ENCODE data around the gene ANKZF1.

ANKZF1 gene

GRCh38 chr2:219266232-219266631 is 36.6 kb downstream of the ANKZF1 start:
- no peak for DNase-seq

- DNase-seq = no peak
These were observed 37.3 kb downstream of the ANKZF1 start for GRCh38 chr2:219266886-219267285.

- no peak for DNase-seq
These were observed 38.7 kb downstream of the ANKZF1 start for GRCh38 chr2:219268294-219268693.

GRCh38 chr2:219269362-219270054 is 39.9 kb downstream of the ANKZF1 start:
- peak; percentile 16 for DNase-seq

- DNase-seq = no peak
These were observed 40.4 kb downstream of the ANKZF1 start for GRCh38 chr2:219270055-219270372.

GRCh38 chr2:219271021-219271420 is 41.4 kb downstream of the ANKZF1 start:
- DNase-seq = no peak

GRCh38 chr2:219272356-219272755 is 42.8 kb downstream of the ANKZF1 start:
- DNase-seq = no peak

- no peak for DNase-seq
These were observed 43.4 kb downstream of the ANKZF1 start for GRCh38 chr2:219272995-219273394.

GRCh38 chr2:219273937-219274336 is 44.3 kb downstream of the ANKZF1 start:
- DNase-seq = no peak

- no peak for DNase-seq
These were observed 44.8 kb downstream of the ANKZF1 start for GRCh38 chr2:219274361-219274921.

GRCh38 chr2:219277703-219278654 is 48.4 kb downstream of the ANKZF1 start:
- peak; percentile 68 for DNase-seq

GRCh38 chr2:219278655-219279150 is 49.1 kb downstream of the ANKZF1 start:
- no peak for DNase-seq

GRCh38 chr2:219279151-219279915 is 49.7 kb downstream of the ANKZF1 start, which contains the start of gene DNAJB2:
TSS of gene DNAJB2 (plus strand) at chr2:219279366. CDS start at chr2:219279834, 468 bp downstream.
- DNase-seq = peak; percentile 91

- DNase-seq = no peak
These were observed 50.4 kb downstream of the ANKZF1 start for GRCh38 chr2:219279916-219280516.

GRCh38 chr2:219280651-219281050 is 51.0 kb downstream of the ANKZF1 start:
- no peak for DNase-seq

- no peak for DNase-seq
These were observed 52.0 kb downstream of the ANKZF1 start for GRCh38 chr2:219281588-219281987.

GRCh38 chr2:219282375-219282774 is 52.8 kb downstream of the ANKZF1 start:
- no peak for DNase-seq

GRCh38 chr2:219282943-219283581 is 53.5 kb downstream of the ANKZF1 start:
- no peak for DNase-seq

- DNase-seq = no peak
These were observed 55.1 kb downstream of the ANKZF1 start for GRCh38 chr2:219284501-219285372.

- DNase-seq = no peak
These were observed 55.7 kb downstream of the ANKZF1 start for GRCh38 chr2:219285373-219285735.

- no peak for DNase-seq
These were observed 56.4 kb downstream of the ANKZF1 start for GRCh38 chr2:219285894-219286425.

Data from SHP77 treated with DMSO at 0.1 percent for 48 hours (cell line).